Endodermal cell (in vitro differentiated cells): ENCODE data around the gene KIAA1328. TPM values are rescaled to one million over a fixed set of nuclear protein-coding genes. Genes with fewer than 3 reads are reported as not detected.

Experiments used
- DNase-seq: peaks from one replicate; pipeline ENCODE4 v3.0.0-alpha.2; 2017
- H3K27ac ChIP-seq: 2 replicates; pipeline ENCODE4 v1.5.1; 2013; ENCODE audit warnings: mild to moderate bottlenecking, low read depth, low read length, moderate library complexity
- H3K27me3 ChIP-seq: 2 replicates; pipeline ENCODE4 v1.6.1; 2013; ENCODE audit warnings: mild to moderate bottlenecking, low read length, moderate library complexity; ENCODE audit not compliant: insufficient read depth, control insufficient read depth, poor library complexity, severe bottlenecking
- H3K36me3 ChIP-seq: 2 replicates; pipeline ENCODE4 v1.7.0; 2013; ENCODE audit warnings: mild to moderate bottlenecking, low read length, moderate library complexity; ENCODE audit not compliant: control insufficient read depth, insufficient read depth
- H3K4me1 ChIP-seq: one replicate; pipeline ENCODE4 v1.7.0; 2013; ENCODE audit warnings: low read length; ENCODE audit not compliant: control insufficient read depth, insufficient read depth
- H3K4me3 ChIP-seq: 2 replicates; pipeline ENCODE4 v1.5.1; 2013; ENCODE audit warnings: mild to moderate bottlenecking, low read length, moderate library complexity
- H3K9ac ChIP-seq: 2 replicates; pipeline ENCODE4 v1.6.1; 2013; ENCODE audit warnings: mild to moderate bottlenecking, low read length, moderate library complexity; ENCODE audit not compliant: poor library complexity, severe bottlenecking; ENCODE audit errors: extremely low read depth
- H3K9me3 ChIP-seq: 2 replicates; pipeline ENCODE4 v1.6.1; 2013; ENCODE audit warnings: mild to moderate bottlenecking, low read length, moderate library complexity; ENCODE audit not compliant: control insufficient read depth
- H3K27ac Mint-ChIP-seq: 2 replicates; pipeline ENCODE4 v1.8.0; 2020; ENCODE audit warnings: mixed read lengths
- H3K27me3 Mint-ChIP-seq: 2 replicates; pipeline ENCODE4 v1.8.0; 2021; ENCODE audit warnings: mild to moderate bottlenecking, mixed read lengths; ENCODE audit not compliant: insufficient read depth
- H3K36me3 Mint-ChIP-seq: 2 replicates; pipeline ENCODE4 v1.8.0; 2020; ENCODE audit warnings: low read depth, mixed read lengths
- H3K4me1 Mint-ChIP-seq: 2 replicates; pipeline ENCODE4 v1.8.0; 2020; ENCODE audit warnings: mixed read lengths
- H3K4me3 Mint-ChIP-seq: 2 replicates; pipeline ENCODE4 v1.8.0; 2020; ENCODE audit warnings: mild to moderate bottlenecking, moderate library complexity, mixed read lengths
- H3K9me3 Mint-ChIP-seq: 2 replicates; pipeline ENCODE4 v1.8.0; 2020; ENCODE audit warnings: mild to moderate bottlenecking, mixed read lengths
- WGBS, 2 experiments: methylation state at CpG; one replicate each; pipeline versions ENCODE4 v1.1.5 to v1.1.7; 2013; ENCODE audit warnings: missing lambda C conversion rate in 2 of 2, mixed read lengths in 1 of 2; ENCODE audit not compliant: insufficient coverage in 1 of 2, insufficient read length in 1 of 2; 5-methylcytosine and 5-hydroxymethylcytosine counted together
- total RNA-seq, 2 donors: library from RNA; stranded (reverse); fragmentation: NEBNext Ultra II Directional in 1 of 2; extraction: Animal tissue kit (Norgen Biotek cat#: 25700) in 1 of 2; gene quantifications; 2 replicates in 1 of 2; 3 replicates in 1 of 2; pipeline ENCODE4 v1.2.1, GENCODE V29; 2021
- TF ChIP-seq, protein P1 (sequence below): fragments of 200-600 bp; sonication (generic); conservative IDR thresholded peaks from 2 replicates; pipeline ENCODE4 v1.5.0; 2021; ENCODE audit warnings: antibody characterized with exemption, mild to moderate bottlenecking

The KIAA1328 gene
- total RNA-seq, 2 donors from 2014 or later = 7.6 to 8.4 TPM

DNA sequence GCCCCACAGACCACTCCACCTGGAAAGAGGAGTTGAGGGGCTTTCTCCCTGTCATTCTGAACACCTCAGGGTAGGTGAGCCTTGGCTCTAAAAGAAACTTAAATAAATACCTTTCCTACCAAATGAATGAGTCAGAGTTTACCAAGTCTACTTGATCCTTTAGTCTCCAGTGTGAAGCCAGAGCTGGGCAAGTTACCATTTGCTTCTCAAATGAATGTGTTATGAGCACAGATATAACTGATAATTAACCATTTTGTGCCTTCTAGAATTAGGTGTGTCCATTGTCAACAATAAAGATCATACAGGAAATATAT is 347.7 kb downstream of the KIAA1328 start:
- Mint-ChIP-seq H3K9me3 (no peaks in the 10 kb centered on the region), H3K4me3 (peak overlapping the region; percentile 19), H3K27me3 (no peaks in the 10 kb centered on the region), H3K27ac (peak overlapping the region; percentile 63), H3K4me1 (peaks cover 45% of the 10 kb centered on the region), H3K36me3 (no peaks in the 10 kb centered on the region)
- no peaks in the 10 kb centered on the region for H3K36me3 ChIP-seq
- peaks cover 23% of the 10 kb centered on the region for H3K4me1 ChIP-seq
- TF ChIP-seq, protein P1, sequence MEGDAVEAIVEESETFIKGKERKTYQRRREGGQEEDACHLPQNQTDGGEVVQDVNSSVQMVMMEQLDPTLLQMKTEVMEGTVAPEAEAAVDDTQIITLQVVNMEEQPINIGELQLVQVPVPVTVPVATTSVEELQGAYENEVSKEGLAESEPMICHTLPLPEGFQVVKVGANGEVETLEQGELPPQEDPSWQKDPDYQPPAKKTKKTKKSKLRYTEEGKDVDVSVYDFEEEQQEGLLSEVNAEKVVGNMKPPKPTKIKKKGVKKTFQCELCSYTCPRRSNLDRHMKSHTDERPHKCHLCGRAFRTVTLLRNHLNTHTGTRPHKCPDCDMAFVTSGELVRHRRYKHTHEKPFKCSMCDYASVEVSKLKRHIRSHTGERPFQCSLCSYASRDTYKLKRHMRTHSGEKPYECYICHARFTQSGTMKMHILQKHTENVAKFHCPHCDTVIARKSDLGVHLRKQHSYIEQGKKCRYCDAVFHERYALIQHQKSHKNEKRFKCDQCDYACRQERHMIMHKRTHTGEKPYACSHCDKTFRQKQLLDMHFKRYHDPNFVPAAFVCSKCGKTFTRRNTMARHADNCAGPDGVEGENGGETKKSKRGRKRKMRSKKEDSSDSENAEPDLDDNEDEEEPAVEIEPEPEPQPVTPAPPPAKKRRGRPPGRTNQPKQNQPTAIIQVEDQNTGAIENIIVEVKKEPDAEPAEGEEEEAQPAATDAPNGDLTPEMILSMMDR = no peak
- no peak for DNase-seq
- no peak overlapping the region for H3K27ac ChIP-seq
- no peak overlapping the region for H3K9ac ChIP-seq
- H3K9me3 ChIP-seq = no peaks in the 10 kb centered on the region
- H3K27me3 ChIP-seq = no peaks in the 10 kb centered on the region
- no peak overlapping the region for H3K4me3 ChIP-seq

DNA sequence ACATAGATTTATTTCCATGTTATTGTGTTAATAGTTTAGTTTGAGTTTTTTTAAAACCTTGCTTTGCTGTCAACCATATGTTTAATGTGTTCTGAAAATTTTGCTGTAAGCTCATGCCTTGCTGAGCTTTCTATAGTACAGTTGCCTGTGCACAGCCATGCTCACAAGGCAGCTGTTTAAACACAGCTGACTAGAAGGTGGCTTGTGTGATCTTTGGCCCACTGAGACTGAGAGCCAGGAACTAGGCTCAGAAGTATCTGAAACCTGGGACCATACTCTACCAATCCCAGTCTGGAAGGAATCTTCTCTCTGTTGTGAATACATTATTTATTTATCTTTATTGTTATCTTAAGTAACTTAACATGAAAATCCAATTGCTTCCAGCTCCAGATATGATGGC is 350.5 kb downstream of the KIAA1328 start:
- H3K27ac Mint-ChIP-seq = no peak overlapping the region

DNA sequence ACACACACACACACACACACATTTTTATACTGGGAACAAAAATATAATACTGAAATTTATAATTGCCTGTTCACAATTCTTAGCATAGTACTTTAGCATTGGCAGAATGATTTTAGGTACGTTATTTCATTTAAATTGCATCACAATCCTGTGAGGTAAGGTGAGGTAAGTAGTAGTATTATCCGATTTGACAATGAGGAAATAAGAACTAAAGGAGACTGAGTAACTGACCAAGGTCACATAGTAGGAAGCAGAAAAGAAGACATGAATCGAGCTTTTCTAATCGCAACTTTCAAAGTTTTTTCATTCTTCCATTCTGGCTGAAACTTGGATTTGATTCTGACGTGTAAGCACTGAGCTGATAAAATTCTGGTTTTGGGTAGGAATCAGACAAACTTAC is 351.2 kb downstream of the KIAA1328 start:
- Histone ChIP-seq H3K9me3 (no peaks in the 10 kb centered on the region), H3K27me3 (no peaks in the 10 kb centered on the region), H3K4me1 (peaks cover 30% of the 10 kb centered on the region), H3K9ac (no peak overlapping the region), H3K27ac (no peak overlapping the region), H3K36me3 (no peaks in the 10 kb centered on the region), H3K4me3 (no peak overlapping the region)
- no peak overlapping the region for H3K27ac Mint-ChIP-seq
- H3K9me3 Mint-ChIP-seq = no peaks in the 10 kb centered on the region
- no peaks in the 10 kb centered on the region for H3K27me3 Mint-ChIP-seq
- no peak overlapping the region for H3K4me3 Mint-ChIP-seq
- H3K4me1 Mint-ChIP-seq = peaks cover 64% of the 10 kb centered on the region
- TF ChIP-seq, protein P1 = no peak
- WGBS, 2 experiments = 90 to 94% methylated on average over 5 of the region's 5 CpGs
- no peak for DNase-seq
- no peaks in the 10 kb centered on the region for H3K36me3 Mint-ChIP-seq

More for the DNA sequence above, 350.5 kb downstream of the KIAA1328 start:
- DNase-seq = no peak
- Histone ChIP-seq H3K9ac (no peak overlapping the region), H3K36me3 (no peaks in the 10 kb centered on the region), H3K4me1 (peaks cover 30% of the 10 kb centered on the region), H3K4me3 (peak overlapping the region; percentile 6), H3K27me3 (no peaks in the 10 kb centered on the region), H3K9me3 (no peaks in the 10 kb centered on the region), H3K27ac (no peak overlapping the region)
- TF ChIP-seq, protein P1 = no peak
- Mint-ChIP-seq H3K27me3 (no peaks in the 10 kb centered on the region), H3K4me1 (peaks cover 63% of the 10 kb centered on the region), H3K4me3 (no peak overlapping the region), H3K9me3 (no peaks in the 10 kb centered on the region), H3K36me3 (no peaks in the 10 kb centered on the region)
